Uterus (tissue), 2 donors: Measurements from ENCODE around the gene SLC44A1.

Source experiments
- CTCF ChIP-seq, 4 experiments: fragments of 200-600 bp in 2 of 4; fragments of 450-650 bp in 2 of 4; sonication (generic) in 2 of 4; IDR thresholded peaks; one replicate each; pipeline ENCODE4 v1.5.1; 2016 to 2019; ENCODE audit warnings: antibody characterized with exemption in 4 of 4, mild to moderate bottlenecking in 2 of 4, moderate library complexity in 1 of 4
- POLR2A ChIP-seq, 2 donors: fragments of 450-650 bp; IDR thresholded peaks; one replicate each; pipeline ENCODE4 v1.6.1; 2016; ENCODE audit warnings: antibody characterized with exemption in 2 of 2, mild to moderate bottlenecking in 1 of 2, moderate library complexity in 1 of 2

- TF ChIP-seq POLR2A (IDR thresholded peaks at IDR 0.05) (no peak), CTCF (IDR thresholded peaks at IDR 0.05) (no peak)
Observed at GRCh38 chr9:105363837-105364236, 119.4 kb downstream of the SLC44A1 start.
